Hepatocyte (in vitro differentiated cells): ENCODE data around the gene CCNB1IP1.
"Not testable (repeated sequence)": the region's sequence is repeated elsewhere in the genome, so short reads cannot be mapped to it uniquely, and the experiment has no call there.

Source experiments
- EZH2 ChIP-seq: fragments of 200-600 bp; sonication (generic); IDR thresholded peaks from 2 replicates; pipeline ENCODE4 v1.6.1; 2016; ENCODE audit warnings: antibody characterized with exemption, mild to moderate bottlenecking, borderline replicate concordance
- EZH2phosphoT487 ChIP-seq: fragments of 200-600 bp; sonication (generic); IDR thresholded peaks from one replicate; pipeline ENCODE4 v1.6.1; 2018; ENCODE audit warnings: antibody characterized with exemption, mild to moderate bottlenecking, low read depth, moderate library complexity; ENCODE audit not compliant: unreplicated experiment, severe bottlenecking
- TF ChIP-seq, protein P1 (sequence below): fragments of 200-600 bp; sonication (generic); IDR thresholded peaks from 2 replicates; pipeline ENCODE4 v1.5.1; 2016; ENCODE audit warnings: antibody characterized with exemption, mild to moderate bottlenecking; ENCODE audit not compliant: poor library complexity

DNA sequence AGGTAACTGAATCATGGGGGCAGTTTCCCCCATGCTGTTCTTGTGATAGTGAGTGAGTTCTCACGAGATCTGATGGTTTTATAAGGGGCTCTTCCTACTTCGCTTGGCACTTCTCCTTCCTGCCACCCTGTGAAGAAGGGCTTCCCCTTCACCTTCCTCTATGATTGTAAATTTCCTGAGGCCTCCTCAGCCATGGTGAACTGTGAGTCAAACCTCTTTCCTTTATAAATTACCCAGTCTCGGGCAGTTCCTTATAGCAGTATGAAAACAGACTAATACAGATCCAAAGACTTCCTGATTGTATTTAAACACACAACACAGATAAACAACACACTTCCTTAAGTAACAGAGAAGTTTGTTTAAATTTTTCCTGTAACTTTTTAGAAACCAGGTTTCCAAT, 25.4 kb upstream of the CCNB1IP1 start:
- TF ChIP-seq, protein P1, sequence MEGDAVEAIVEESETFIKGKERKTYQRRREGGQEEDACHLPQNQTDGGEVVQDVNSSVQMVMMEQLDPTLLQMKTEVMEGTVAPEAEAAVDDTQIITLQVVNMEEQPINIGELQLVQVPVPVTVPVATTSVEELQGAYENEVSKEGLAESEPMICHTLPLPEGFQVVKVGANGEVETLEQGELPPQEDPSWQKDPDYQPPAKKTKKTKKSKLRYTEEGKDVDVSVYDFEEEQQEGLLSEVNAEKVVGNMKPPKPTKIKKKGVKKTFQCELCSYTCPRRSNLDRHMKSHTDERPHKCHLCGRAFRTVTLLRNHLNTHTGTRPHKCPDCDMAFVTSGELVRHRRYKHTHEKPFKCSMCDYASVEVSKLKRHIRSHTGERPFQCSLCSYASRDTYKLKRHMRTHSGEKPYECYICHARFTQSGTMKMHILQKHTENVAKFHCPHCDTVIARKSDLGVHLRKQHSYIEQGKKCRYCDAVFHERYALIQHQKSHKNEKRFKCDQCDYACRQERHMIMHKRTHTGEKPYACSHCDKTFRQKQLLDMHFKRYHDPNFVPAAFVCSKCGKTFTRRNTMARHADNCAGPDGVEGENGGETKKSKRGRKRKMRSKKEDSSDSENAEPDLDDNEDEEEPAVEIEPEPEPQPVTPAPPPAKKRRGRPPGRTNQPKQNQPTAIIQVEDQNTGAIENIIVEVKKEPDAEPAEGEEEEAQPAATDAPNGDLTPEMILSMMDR, result not testable (repeated sequence)
- not testable (repeated sequence) for TF ChIP-seq EZH2phosphoT487, EZH2
